NCI-H1694 (cell line): ENCODE measurements around the gene TMEM247.
A peak's percentile ranks its signal among the peaks of the same experiment; 100 is the strongest.

Experiments used
- DNase-seq: peaks from one replicate; lab custom pipeline; 2025; lab: John Stamatoyannopoulos, UW

Gene TMEM247

GRCh38 chr2:46489423-46490174, 10.2 kb downstream of the TMEM247 start:
- no peak for DNase-seq

GRCh38 chr2:46490521-46491141, 11.3 kb downstream of the TMEM247 start:
- peak; percentile 3 for DNase-seq

GRCh38 chr2:46492301-46492700, 12.9 kb downstream of the TMEM247 start:
- no peak for DNase-seq

- DNase-seq = no peak
Observed at GRCh38 chr2:46493241-46493970, 14.0 kb downstream of the TMEM247 start.

- DNase-seq = no peak
Observed at GRCh38 chr2:46493971-46494250, 14.5 kb downstream of the TMEM247 start.

- DNase-seq = no peak
Observed at GRCh38 chr2:46494596-46494995, 15.2 kb downstream of the TMEM247 start.

- no peak for DNase-seq
Observed at GRCh38 chr2:46495231-46496030, 16.1 kb downstream of the TMEM247 start.

- DNase-seq = no peak
Observed at GRCh38 chr2:46497766-46498165, 18.4 kb downstream of the TMEM247 start.

GRCh38 chr2:46498681-46499080, 19.3 kb downstream of the TMEM247 start:
- no peak for DNase-seq

- DNase-seq = no peak
Observed at GRCh38 chr2:46499392-46499785, 20.0 kb downstream of the TMEM247 start.

GRCh38 chr2:46500801-46501200, 21.4 kb downstream of the TMEM247 start:
- no peak for DNase-seq

- DNase-seq = no peak
Observed at GRCh38 chr2:46502291-46502885, 23.0 kb downstream of the TMEM247 start.

- DNase-seq = no peak
Observed at GRCh38 chr2:46503686-46504085, 24.3 kb downstream of the TMEM247 start.

- DNase-seq = no peak
Observed at GRCh38 chr2:46504221-46504620, 24.9 kb downstream of the TMEM247 start.

- DNase-seq = no peak
Observed at GRCh38 chr2:46504685-46505471, 25.5 kb downstream of the TMEM247 start.

- no peak for DNase-seq
Observed at GRCh38 chr2:46505472-46505783, 26.1 kb downstream of the TMEM247 start.

- DNase-seq = no peak
Observed at GRCh38 chr2:46506131-46506706, 26.9 kb downstream of the TMEM247 start.

- no peak for DNase-seq
Observed at GRCh38 chr2:46508312-46508711, 28.9 kb downstream of the TMEM247 start.

- no peak for DNase-seq
Observed at GRCh38 chr2:46508759-46509158, 29.4 kb downstream of the TMEM247 start.

- no peak for DNase-seq
Observed at GRCh38 chr2:46509804-46510203, 30.4 kb downstream of the TMEM247 start.

GRCh38 chr2:46510598-46511177, 31.3 kb downstream of the TMEM247 start:
- no peak for DNase-seq
